Sigmoid colon (tissue), 3 donors: ENCODE measurements around the gene XYLB.

Experiments
- CTCF ChIP-seq, 4 experiments: fragments of 450-650 bp in 3 of 4; fragments of 200-600 bp in 1 of 4; IDR thresholded peaks; one replicate each; pipeline ENCODE4 v1.5.1; 2016 to 2019; ENCODE audit warnings: antibody characterized with exemption in 4 of 4, mild to moderate bottlenecking in 3 of 4, moderate library complexity in 2 of 4
- POLR2A ChIP-seq, 2 donors: fragments of 450-650 bp; IDR thresholded peaks; one replicate each; pipeline ENCODE4 v1.6.1; 2016; ENCODE audit warnings: antibody characterized with exemption in 2 of 2, mild to moderate bottlenecking in 2 of 2, moderate library complexity in 2 of 2

GRCh38 chr3:38313695-38314094 lies 32.9 kb upstream of the XYLB start:
- TF ChIP-seq CTCF (IDR thresholded peaks at IDR 0.05) (no peak), POLR2A (IDR thresholded peaks at IDR 0.05) (no peak)
